HG02798 (cell line): ENCODE measurements around the gene C4orf46.

ENCODE experiments used
- ATAC-seq: cut with Tn5 transposase; IDR thresholded peaks from one replicate; pipeline ENCODE4 v1.9.1; 2021; ENCODE audit warnings: mild to moderate bottlenecking; ENCODE audit not compliant: unreplicated experiment, poor library complexity

C4orf46 gene

GRCh38 chr4:158657291-158657690 lies 14.4 kb downstream of the C4orf46 start:
- no peak for ATAC-seq

- ATAC-seq = no peak
Measured at GRCh38 chr4:158656439-158656838, 15.2 kb downstream of the C4orf46 start.

- ATAC-seq = peak; percentile 48
Measured at GRCh38 chr4:158652920-158653319, 18.8 kb downstream of the C4orf46 start.

GRCh38 chr4:158649111-158649680 lies 22.5 kb downstream of the C4orf46 start:
- ATAC-seq = no peak

DNA sequence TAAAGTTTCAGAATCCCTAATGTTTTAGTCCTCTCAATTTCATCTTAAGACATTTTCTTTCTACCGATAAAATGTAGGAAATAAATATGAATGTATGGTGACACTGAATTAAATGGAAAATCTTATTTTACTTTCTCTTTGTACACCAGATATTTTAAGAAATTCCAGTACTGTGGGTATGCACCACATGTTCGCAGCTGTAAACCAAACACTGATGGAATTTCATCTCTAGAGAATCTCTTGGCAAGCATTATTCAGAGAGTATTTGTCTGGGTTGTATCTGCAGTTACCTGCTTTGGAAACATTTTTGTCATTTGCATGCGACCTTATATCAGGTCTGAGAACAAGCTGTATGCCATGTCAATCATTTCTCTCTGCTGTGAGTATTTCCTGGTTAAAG lies 26.9 kb downstream of the C4orf46 start:
- no peak for ATAC-seq

GRCh38 chr4:158644356-158644755 lies 27.3 kb downstream of the C4orf46 start:
- no peak for ATAC-seq

- no peak for ATAC-seq
Measured at GRCh38 chr4:158636619-158637018, 35.1 kb downstream of the C4orf46 start.

- no peak for ATAC-seq
Measured at GRCh38 chr4:158630893-158631292, 40.8 kb downstream of the C4orf46 start.

- ATAC-seq = no peak
Measured at GRCh38 chr4:158625544-158625943, 46.1 kb downstream of the C4orf46 start.

DNA sequence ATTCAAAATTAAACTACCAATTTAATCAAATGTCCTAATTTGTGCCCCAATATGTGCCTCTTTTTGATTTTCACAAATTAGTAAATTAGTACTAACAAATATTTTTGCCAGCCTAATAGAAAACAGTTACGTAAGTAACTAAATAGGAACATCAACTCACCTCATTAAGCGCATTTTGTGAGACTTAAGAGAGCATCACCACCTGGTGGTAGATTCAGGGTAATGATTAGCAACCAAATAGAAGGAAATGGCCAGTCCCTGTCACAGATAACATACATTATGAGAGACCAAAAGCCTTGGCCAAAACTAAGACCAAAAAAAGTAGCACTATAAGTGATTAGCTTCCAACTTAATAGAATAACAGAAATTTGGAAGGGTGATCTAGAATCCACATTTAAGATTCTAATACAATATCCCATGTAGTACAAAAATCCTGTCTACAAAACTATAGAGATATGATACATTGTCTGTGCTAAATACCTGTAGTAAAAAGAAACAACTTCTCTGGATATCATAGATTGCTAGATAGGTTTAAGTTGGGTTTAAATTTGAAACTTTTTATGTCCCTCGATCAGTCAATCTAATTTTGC lies 46.7 kb downstream of the C4orf46 start:
- ATAC-seq = peak; percentile 94

DNA sequence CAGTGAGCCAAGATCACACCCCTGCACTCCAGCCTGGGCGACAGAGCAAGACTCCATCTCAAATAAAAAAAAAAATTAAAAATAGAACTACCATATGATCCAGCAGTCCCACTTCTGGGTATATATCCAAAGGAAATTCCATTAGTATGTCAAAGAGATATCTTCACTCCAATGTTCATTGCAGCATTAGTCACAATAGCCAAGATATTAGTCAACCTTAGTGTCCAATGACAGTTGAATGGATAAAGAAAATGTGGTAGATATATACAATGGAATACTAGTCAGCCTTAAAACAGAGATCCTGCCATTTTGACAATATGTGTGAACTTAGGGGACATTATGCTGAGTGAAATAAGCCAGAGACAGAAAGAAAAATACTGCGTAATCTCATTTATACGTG lies 49.4 kb downstream of the C4orf46 start:
- no peak for ATAC-seq

- peak; percentile 44 for ATAC-seq
Measured at GRCh38 chr4:158621729-158622128, 50.0 kb downstream of the C4orf46 start.

- ATAC-seq = no peak
Measured at GRCh38 chr4:158617956-158618355, 53.7 kb downstream of the C4orf46 start.
